Bronchial epithelial cell (primary cell): ENCODE results near the gene FOXD3. TPM values are rescaled to one million over a fixed set of nuclear protein-coding genes. Genes with fewer than 3 reads are reported as not detected.
A peak's percentile ranks its signal among the peaks of the same experiment; 100 is the strongest.

Experiments
- DNase-seq: peaks from one replicate; pipeline ENCODE4 v3.0.0-alpha.2; 2010; ENCODE audit warnings: low read depth
- FAIRE-seq: peaks from 2 replicates; lab custom pipeline; 2011; peaks lifted over from hg19 to GRCh38; lab: Jason Lieb, UNC
- H3K27me3 ChIP-seq: 2 replicates; pipeline ENCODE4 v1.5.1; 2011; ENCODE audit warnings: low read length; ENCODE audit not compliant: control insufficient read depth, insufficient read depth
- H3K36me3 ChIP-seq: 2 replicates; pipeline ENCODE4 v1.5.1; 2011; ENCODE audit warnings: low read length; ENCODE audit not compliant: control insufficient read depth, insufficient read depth
- H3K4me3 ChIP-seq: 2 replicates; pipeline ENCODE4 v1.5.1; 2011; ENCODE audit warnings: mild to moderate bottlenecking, low read depth, low read length, control low read depth
- CTCF ChIP-seq: IDR thresholded peaks from 2 replicates; pipeline ENCODE4 v1.5.1; 2011; ENCODE audit warnings: mild to moderate bottlenecking, moderate library complexity, low read length, control low read depth, inconsistent platforms; ENCODE audit not compliant: insufficient read depth, severe bottlenecking
- total RNA-seq: library from RNA; depleted of rRNA; stranded (reverse); fragments of >200 nt; gene quantifications from 2 replicates; pipeline ENCODE4 v1.2.1, GENCODE V29; 2014

Gene FOXD3
- total RNA-seq, 1 donor from 2014 or later, result not detected

- Histone ChIP-seq H3K27me3 (peaks cover 52% of the 10 kb centered on the region), H3K4me3 (no peak overlapping the region), H3K36me3 (no peaks in the 10 kb centered on the region)
- DNase-seq, result no peak
- TF ChIP-seq CTCF, result no peak
- no peak for FAIRE-seq
Measured at GRCh38 chr1:63318201-63318979, 4.0 kb upstream of the FOXD3 start.

- H3K27me3 ChIP-seq, result peaks cover 55% of the 10 kb centered on the region
- H3K36me3 ChIP-seq, result no peaks in the 10 kb centered on the region
- H3K4me3 ChIP-seq, result no peak overlapping the region
- no peak for TF ChIP-seq CTCF
- no peak for DNase-seq
- no peak for FAIRE-seq
Measured at GRCh38 chr1:63319046-63320021, 3.0 kb upstream of the FOXD3 start.

GRCh38 chr1:63320022-63320721, 2.2 kb upstream of the FOXD3 start:
- DNase-seq, result no peak
- Histone ChIP-seq H3K36me3 (no peaks in the 10 kb centered on the region), H3K4me3 (no peak overlapping the region), H3K27me3 (peaks cover 58% of the 10 kb centered on the region)
- no peak for TF ChIP-seq CTCF
- no peak for FAIRE-seq

- Histone ChIP-seq H3K27me3 (peaks cover 64% of the 10 kb centered on the region), H3K36me3 (no peaks in the 10 kb centered on the region), H3K4me3 (no peak overlapping the region)
- no peak for TF ChIP-seq CTCF
- FAIRE-seq (no peak), DNase-seq (no peak)
Measured at GRCh38 chr1:63321066-63321784, 1.1 kb upstream of the FOXD3 start.

GRCh38 chr1:63321785-63322113, 618 bp upstream of the FOXD3 start:
- no peak for FAIRE-seq
- Histone ChIP-seq H3K36me3 (no peaks in the 10 kb centered on the region), H3K4me3 (peak overlapping the region; percentile 44), H3K27me3 (peaks cover 69% of the 10 kb centered on the region)
- no peak for DNase-seq
- TF ChIP-seq CTCF, result no peak
